PC-9 (cell line): Measurements from ENCODE around the gene SOX10. TPM values are rescaled to one million over a fixed set of nuclear protein-coding genes. Genes with fewer than 3 reads are reported as not detected.
"Not testable (repeated sequence)": the region's sequence is repeated elsewhere in the genome, so short reads cannot be mapped to it uniquely, and the experiment has no call there.

Experiments
- BruUV-seq: library from RNA; stranded (reverse); fragments of 400-500 nt; replicated peaks from 2 replicates; lab custom pipeline; 2021; lab: Mats Ljungman, UMichigan
- CTCF ChIA-PET: fragments of 300-600 bp; sonication (Branson Sonifier 250); formaldehyde crosslinking; loops from one replicate; lab custom pipeline; 2022; ENCODE audit warnings: antibody characterized with exemption; lab: Charles Lee
- POLR2A ChIA-PET: fragments of 300-600 bp; sonication (Branson Sonifier 250); formaldehyde crosslinking; loops from one replicate; lab custom pipeline; 2022; ENCODE audit warnings: antibody characterized with exemption; ENCODE audit not compliant: unreplicated experiment; lab: Charles Lee
- DNase-seq, 2 experiments: peaks; one replicate each; pipeline versions ENCODE4 v3.0.0 to v3.0.0-alpha.2; 2015 to 2022; ENCODE audit warnings: mixed read lengths in 1 of 2
- H2AFZ ChIP-seq: fragments of 200-600 bp; sonication (generic); 2 replicates; pipeline ENCODE4 v1.8.1; 2017; ENCODE audit warnings: antibody characterized with exemption
- H3F3A ChIP-seq: fragments of 200-600 bp; sonication (generic); 2 replicates; pipeline ENCODE4 v1.8.1; 2017; ENCODE audit warnings: antibody characterized with exemption, mild to moderate bottlenecking, low read depth; ENCODE audit not compliant: insufficient read depth
- H3K27ac ChIP-seq: fragments of 200-600 bp; sonication (generic); 2 replicates; pipeline ENCODE4 v1.6.1; 2016; ENCODE audit warnings: mixed run types
- H3K27me3 ChIP-seq: fragments of 200-600 bp; sonication (generic); 2 replicates; pipeline ENCODE4 v1.6.1; 2016; ENCODE audit warnings: low read depth, mixed run types; ENCODE audit not compliant: insufficient read depth
- H3K36me3 ChIP-seq: fragments of 200-600 bp; sonication (generic); 2 replicates; pipeline ENCODE4 v1.6.1; 2016; ENCODE audit warnings: low read depth, mixed run types
- H3K4me1 ChIP-seq: fragments of 200-600 bp; sonication (generic); replicated peaks from 2 replicates; pipeline ENCODE4 v1.6.1; 2016; ENCODE audit warnings: mixed run types; ENCODE audit not compliant: insufficient read depth
- H3K4me2 ChIP-seq: fragments of 200-600 bp; sonication (generic); 2 replicates; pipeline ENCODE4 v1.6.1; 2017; ENCODE audit warnings: mixed run types
- H3K4me3 ChIP-seq: fragments of 200-600 bp; sonication (generic); 2 replicates; pipeline ENCODE4 v1.6.1; 2016; ENCODE audit warnings: mixed run types
- H3K79me2 ChIP-seq: fragments of 200-600 bp; sonication (generic); 2 replicates; pipeline ENCODE4 v1.6.1; 2017; ENCODE audit warnings: low read depth, mixed run types
- H3K9me2 ChIP-seq: fragments of 200-600 bp; sonication (generic); 2 replicates; pipeline ENCODE4 v1.8.1; 2017; ENCODE audit warnings: mild to moderate bottlenecking; ENCODE audit not compliant: insufficient read depth
- H3K9me3 ChIP-seq: fragments of 200-600 bp; sonication (generic); 2 replicates; pipeline ENCODE4 v1.8.1; 2016; ENCODE audit warnings: low read depth; ENCODE audit not compliant: insufficient read depth
- H4K20me1 ChIP-seq: fragments of 200-600 bp; sonication (generic); 2 replicates; pipeline ENCODE4 v1.8.1; 2017; ENCODE audit not compliant: insufficient read depth
- CTCF ChIP-seq: fragments of 200-600 bp; sonication (generic); conservative IDR thresholded peaks from 2 replicates; pipeline ENCODE4 v1.6.1; 2017; ENCODE audit warnings: mixed run types, antibody characterized with exemption, mild to moderate bottlenecking, moderate library complexity
- EZH2 ChIP-seq: fragments of 200-600 bp; sonication (generic); IDR thresholded peaks from 2 replicates; pipeline ENCODE4 v1.8.0; 2017; ENCODE audit warnings: antibody characterized with exemption, low read depth
- intact Hi-C: fragments of 100-400 bp; cut with micrococcal nuclease; formaldehyde crosslinking; loops from one replicate; pipeline ENCODE4 v1.10.0; 2022; ENCODE audit not compliant: unreplicated experiment
- total RNA-seq: library from RNA; stranded (reverse); gene quantifications from 2 replicates; pipeline ENCODE4 v1.2.3, GENCODE V29; 2021

Gene SOX10
- total RNA-seq, 1 experiment from 2014 or later = not detected

GRCh38 chr22:37981282-37982011 lies 2.9 kb downstream of the SOX10 start:
- Histone ChIP-seq H2AFZ (no peak overlapping the region), H3K27me3 (no peaks in the 10 kb centered on the region), H3K9me3 (no peaks in the 10 kb centered on the region), H3K4me2 (no peak overlapping the region), H3K9me2 (no peaks in the 10 kb centered on the region), H3K27ac (no peak overlapping the region), H3F3A (peaks cover under 1% of the 10 kb centered on the region; the same call in 1 of the 2 replicates), H3K4me1 (no peaks in the 10 kb centered on the region), H3K36me3 (no peaks in the 10 kb centered on the region), H3K79me2 (no peaks in the 10 kb centered on the region), H3K4me3 (no peak overlapping the region), H4K20me1 (no peaks in the 10 kb centered on the region)
- no TSS peak for BruUV-seq
- POLR2A ChIA-PET = interaction anchor here (0.6 kb wide), 1 partner anchor 76 kb away, joined by 3 read pairs; the partner anchor contains the start of gene PICK1
- CTCF ChIA-PET = no interaction called here
- intact Hi-C loops = no loop called here
- DNase-seq = no peak
- TF ChIP-seq CTCF = no peak
- no peak for TF ChIP-seq EZH2

- CTCF ChIA-PET = interaction anchor here (0.9 kb wide), 1 partner anchor 10 kb away, joined by 4 read pairs; no protein-coding TSS in a partner anchor
- no peaks in the 10 kb centered on the region for H3K27me3 ChIP-seq
- BruUV-seq = no TSS peak
Observed at GRCh38 chr22:37979782-37980181, 4.6 kb downstream of the SOX10 start.

GRCh38 chr22:37976547-37976946 lies 7.8 kb downstream of the SOX10 start:
- H3K9me3 ChIP-seq = no peaks in the 10 kb centered on the region

More at GRCh38 chr22:37979782-37980181, 4.6 kb downstream of the SOX10 start:
- intact Hi-C loops = no loop called here
- Histone ChIP-seq H3K4me1 (no peaks in the 10 kb centered on the region), H3K27ac (no peak overlapping the region), H3K36me3 (no peaks in the 10 kb centered on the region), H3K4me3 (no peak overlapping the region), H2AFZ (no peak overlapping the region), H3F3A (peaks cover 4% of the 10 kb centered on the region; the same call in 1 of the 2 replicates), H3K79me2 (no peaks in the 10 kb centered on the region), H3K4me2 (no peak overlapping the region), H4K20me1 (no peaks in the 10 kb centered on the region), H3K9me2 (no peaks in the 10 kb centered on the region), H3K9me3 (no peaks in the 10 kb centered on the region)
- TF ChIP-seq CTCF (no peak), EZH2 (no peak)
- no peak for DNase-seq
- POLR2A ChIA-PET = no interaction called here

GRCh38 chr22:37976022-37976421 lies 8.3 kb downstream of the SOX10 start:
- H3K27me3 ChIP-seq, H3K4me2 ChIP-seq, H3K4me1 ChIP-seq, H3K4me3 ChIP-seq, H4K20me1 ChIP-seq, H3K27ac ChIP-seq, H2AFZ ChIP-seq, DNase-seq, H3K36me3 ChIP-seq, intact Hi-C loops, BruUV-seq, H3F3A ChIP-seq, H3K9me2 ChIP-seq, H3K9me3 ChIP-seq, H3K79me2 ChIP-seq: not testable (repeated sequence)
- ChIA-PET POLR2A (interaction anchor here (0.5 kb wide), 1 partner anchor 72 kb away, joined by 7 read pairs; no protein-coding TSS in a partner anchor), CTCF (interaction anchor here (0.5 kb wide), 1 partner anchor 119 kb away, joined by 7 read pairs; no protein-coding TSS in a partner anchor)

More at GRCh38 chr22:37976547-37976946, 7.8 kb downstream of the SOX10 start:
- Histone ChIP-seq H3K27ac (no peak overlapping the region), H3F3A (peaks cover 4% of the 10 kb centered on the region; the same call in 1 of the 2 replicates), H2AFZ (no peak overlapping the region), H3K4me1 (no peaks in the 10 kb centered on the region), H3K4me3 (no peak overlapping the region), H3K9me2 (no peaks in the 10 kb centered on the region), H3K27me3 (no peaks in the 10 kb centered on the region), H3K36me3 (no peaks in the 10 kb centered on the region), H3K4me2 (no peak overlapping the region), H4K20me1 (no peaks in the 10 kb centered on the region; the same call in 1 of the 2 replicates), H3K79me2 (no peaks in the 10 kb centered on the region)
- CTCF ChIA-PET = interaction anchor here (0.5 kb wide), 1 partner anchor 120 kb away, joined by 7 read pairs; no protein-coding TSS in a partner anchor
- intact Hi-C loops = no loop called here
- DNase-seq = no peak
- POLR2A ChIA-PET = no interaction called here
- TF ChIP-seq CTCF = no peak
- no peak for TF ChIP-seq EZH2
- no TSS peak for BruUV-seq
